ENCODE data around the gene PIGP.
A peak's percentile ranks its signal among the peaks of the same experiment; 100 is the strongest.
"Not testable (repeated sequence)": the region's sequence is repeated elsewhere in the genome, so short reads cannot be mapped to it uniquely, and the experiment has no call there.

Gene PIGP

GRCh38 chr21:37072988-37073416, at the start of gene PIGP, which contains the start of gene TTC3:
Gene PIGP (minus strand): TSS chr21:37073071. CDS start chr21:37072515, 556 bp downstream.
Gene TTC3 (plus strand): TSS chr21:37073254. CDS start chr21:37087258, 14,004 bp downstream.
- peak; percentile 98 for DNase-seq (ENCODE audit: low read depth)

GRCh38 chr21:37119421-37120218, 46.7 kb upstream of the PIGP start:
- DNase-seq (ENCODE audit: low read depth) = peak; percentile 4

- DNase-seq (ENCODE audit: low read depth) = no peak
These were observed 45.4 kb upstream of the PIGP start for GRCh38 chr21:37118187-37118826.

- no peak for DNase-seq (ENCODE audit: low read depth)
These were observed 44.3 kb upstream of the PIGP start for GRCh38 chr21:37117204-37117603.

- not testable (repeated sequence) for DNase-seq (ENCODE audit: low read depth)
These were observed 43.6 kb upstream of the PIGP start for GRCh38 chr21:37116459-37116858.

GRCh38 chr21:37114301-37114700, 41.4 kb upstream of the PIGP start:
- DNase-seq (ENCODE audit: low read depth) = not testable (repeated sequence)

GRCh38 chr21:37111029-37111428, 38.2 kb upstream of the PIGP start:
- DNase-seq (ENCODE audit: low read depth) = not testable (repeated sequence)

- DNase-seq (ENCODE audit: low read depth) = no peak
These were observed 34.1 kb upstream of the PIGP start for GRCh38 chr21:37106998-37107397.

GRCh38 chr21:37102746-37103145, 29.9 kb upstream of the PIGP start:
- DNase-seq (ENCODE audit: low read depth) = not testable (repeated sequence)

- DNase-seq (ENCODE audit: low read depth) = no peak
These were observed 28.5 kb upstream of the PIGP start for GRCh38 chr21:37101384-37101783.

GRCh38 chr21:37100316-37100715, 27.4 kb upstream of the PIGP start:
- DNase-seq (ENCODE audit: low read depth) = no peak

- no peak for DNase-seq (ENCODE audit: low read depth)
These were observed 25.9 kb upstream of the PIGP start for GRCh38 chr21:37098751-37099150.

- no peak for DNase-seq (ENCODE audit: low read depth)
These were observed 22.9 kb upstream of the PIGP start for GRCh38 chr21:37095821-37096220.

- DNase-seq (ENCODE audit: low read depth) = no peak
These were observed 21.1 kb upstream of the PIGP start for GRCh38 chr21:37093977-37094376.

- no peak for DNase-seq (ENCODE audit: low read depth)
These were observed 15.4 kb upstream of the PIGP start for GRCh38 chr21:37088186-37088735.

GRCh38 chr21:37087188-37087587, 14.3 kb upstream of the PIGP start:
- DNase-seq (ENCODE audit: low read depth) = no peak

GRCh38 chr21:37085726-37086125, 12.9 kb upstream of the PIGP start:
- DNase-seq (ENCODE audit: low read depth) = no peak

GRCh38 chr21:37082856-37083528, 10.1 kb upstream of the PIGP start:
- no peak for DNase-seq (ENCODE audit: low read depth)

GRCh38 chr21:37082375-37082774, 9.5 kb upstream of the PIGP start:
- DNase-seq (ENCODE audit: low read depth) = no peak

- DNase-seq (ENCODE audit: low read depth) = no peak
These were observed 6.4 kb upstream of the PIGP start for GRCh38 chr21:37079211-37079824.

- DNase-seq (ENCODE audit: low read depth) = no peak
These were observed 4.5 kb upstream of the PIGP start for GRCh38 chr21:37077403-37077802.
